ENCODE data around the gene SH3BP1. TPM values are rescaled to one million over a fixed set of nuclear protein-coding genes. Genes with fewer than 3 reads are reported as not detected.

SH3BP1 gene
- total and polyA plus RNA-seq, 2 of the 13 experiments (the other 11 are each of a cell fraction or from before 2014, with no cell fraction given): 8.4 to 18.5 TPM

DNA sequence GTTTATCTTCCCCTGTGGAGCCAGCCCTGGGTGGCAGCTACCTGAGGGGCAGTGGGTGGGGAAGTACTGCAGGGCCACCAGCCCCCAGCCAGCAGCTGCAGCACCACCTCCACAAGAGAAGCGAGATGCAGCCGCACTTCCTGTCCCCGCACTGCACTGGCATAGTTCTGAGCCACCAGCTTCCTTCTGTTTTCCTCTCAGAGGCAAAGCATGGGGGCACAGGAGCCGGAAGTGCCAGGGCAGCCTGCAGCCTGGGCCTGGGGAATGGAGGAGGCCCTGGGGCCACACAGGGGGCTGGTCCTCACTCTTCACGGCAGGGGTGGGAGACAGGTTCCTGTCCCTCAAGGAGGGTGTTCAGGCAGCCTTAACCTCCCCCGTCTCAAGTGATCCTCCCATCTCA is 11.9 kb upstream of the SH3BP1 start:
- BruUV-seq (replicated peaks): no TSS peak
- Histone ChIP-seq H4K20me1 (ENCODE audit: insufficient read depth, low read length) (no peaks in the 10 kb centered on the region), H3K4me2 (ENCODE audit: low read depth, low read length) (no peak overlapping the region), H2AFZ (ENCODE audit: low read length) (no peak overlapping the region), H3K27ac (ENCODE audit: extremely low read length, insufficient read depth, low read length) (no peak overlapping the region), H3K79me2 (ENCODE audit: insufficient read depth, low read length) (no peaks in the 10 kb centered on the region), H3K9me3 (ENCODE audit: low read length) (no peaks in the 10 kb centered on the region), H3K4me1 (ENCODE audit: insufficient read depth, low read length) (peaks cover 32% of the 10 kb centered on the region), H3K9ac (ENCODE audit: insufficient read depth, low read depth, low read length) (no peak overlapping the region), H3K36me3 (replicated peaks in 1 of 2; ENCODE audit: control insufficient read depth in 1 of 2, insufficient read depth in 2 of 2, low read length in 2 of 2) (peaks cover 2 to 9% of the 10 kb centered on the region in 2 experiments; a peak in 3 of 5 replicates), H3K4me3 (replicated peaks in 1 of 3; ENCODE audit: insufficient read depth in 1 of 3, low read depth in 2 of 3, low read length in 3 of 3) (no peak overlapping the region), H3K27me3 (ENCODE audit: control insufficient read depth in 1 of 2, insufficient read depth in 2 of 2, low read length in 2 of 2) (no peaks in the 10 kb centered on the region)
- TF ChIP-seq, protein P1, sequence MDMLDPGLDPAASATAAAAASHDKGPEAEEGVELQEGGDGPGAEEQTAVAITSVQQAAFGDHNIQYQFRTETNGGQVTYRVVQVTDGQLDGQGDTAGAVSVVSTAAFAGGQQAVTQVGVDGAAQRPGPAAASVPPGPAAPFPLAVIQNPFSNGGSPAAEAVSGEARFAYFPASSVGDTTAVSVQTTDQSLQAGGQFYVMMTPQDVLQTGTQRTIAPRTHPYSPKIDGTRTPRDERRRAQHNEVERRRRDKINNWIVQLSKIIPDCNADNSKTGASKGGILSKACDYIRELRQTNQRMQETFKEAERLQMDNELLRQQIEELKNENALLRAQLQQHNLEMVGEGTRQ (IDR thresholded peaks at IDR 0.05; ENCODE audit: low read depth, low read length): no peak
- TF ChIP-seq, protein P1 (CRISPR knock-in tag; IDR thresholded peaks at IDR 0.05; ENCODE audit: borderline replicate concordance): no peak
- TF ChIP-seq AGO2 (optimal IDR thresholded peaks at IDR 0.05; ENCODE audit: low read depth, low read length) (peak; percentile 68), RBFOX2 (IDR thresholded peaks at IDR 0.05; ENCODE audit: low read depth, low read length) (0 out of 2 replicates have a peak, but pooled peaks have one; percentile 22)
- ChIA-PET CTCF (ENCODE audit: low intra/inter-chr PET ratio, low total read pairs) (no interaction called here), POLR2A (interaction anchor here (1.0 to 2.8 kb wide), 2 partner anchors 19 to 30 kb away, joined by 3 to 7 read pairs; partner anchors contain the start of gene GGA1)
- in situ Hi-C loops (cut with HindIII; ENCODE audit: extremely low pct_ligation_motif_present, low pct_unique_long_range_greater_than_20kb): no loop called here
- ATAC-seq (no peak), FAIRE-seq (no peak), DNase-seq (ENCODE audit: low spot score) (no peak)
- intact Hi-C loops (cut with micrococcal nuclease; ENCODE audit: unreplicated experiment): no loop called here
- WGBS (ENCODE audit: low lambda C conversion rate): 100% methylated on average over 3 of the region's 6 CpGs

DNA sequence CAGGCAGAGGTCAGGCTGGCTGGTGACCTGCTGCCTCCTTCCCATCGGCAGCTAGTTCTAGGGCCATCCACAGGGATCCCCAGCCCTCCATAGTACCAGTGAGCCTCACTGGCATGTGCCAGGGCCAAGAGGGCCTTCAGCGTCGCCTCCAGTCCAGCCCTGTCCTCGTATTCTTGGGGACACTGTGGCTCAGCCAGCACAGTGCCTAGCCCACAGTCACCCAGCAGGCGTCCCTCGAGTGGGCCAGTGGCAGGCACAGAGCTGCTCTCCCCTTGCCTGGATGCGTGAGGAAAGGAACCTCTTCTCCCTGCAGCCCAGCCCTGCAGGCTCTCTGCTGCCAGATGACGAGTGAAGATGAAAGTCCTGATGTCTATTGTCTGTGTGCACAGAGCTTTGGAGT is 10.6 kb upstream of the SH3BP1 start:
- H3K4me2 ChIP-seq (ENCODE audit: low read depth, low read length): no peak overlapping the region
- H3K4me3 ChIP-seq (replicated peaks in 1 of 3; ENCODE audit: insufficient read depth in 1 of 3, low read depth in 2 of 3, low read length in 3 of 3): no peak overlapping the region
- H3K36me3 ChIP-seq (replicated peaks in 1 of 2; ENCODE audit: control insufficient read depth in 1 of 2, insufficient read depth in 2 of 2, low read length in 2 of 2): peaks cover 2 to 8% of the 10 kb centered on the region in 2 experiments; a peak in 3 of 5 replicates
- no peaks in the 10 kb centered on the region for H3K79me2 ChIP-seq (ENCODE audit: insufficient read depth, low read length)
- H3K4me1 ChIP-seq (ENCODE audit: insufficient read depth, low read length): peaks cover 37% of the 10 kb centered on the region
- no peaks in the 10 kb centered on the region for H3K9me3 ChIP-seq (ENCODE audit: low read length)
- H3K9ac ChIP-seq (ENCODE audit: insufficient read depth, low read depth, low read length): no peak overlapping the region
- WGBS (ENCODE audit: low lambda C conversion rate): 92% methylated on average over 3 of the region's 8 CpGs
- no peaks in the 10 kb centered on the region for H3K27me3 ChIP-seq (ENCODE audit: control insufficient read depth in 1 of 2, insufficient read depth in 2 of 2, low read length in 2 of 2)
- H2AFZ ChIP-seq (ENCODE audit: low read length): no peak overlapping the region
- no peak for ATAC-seq
- H4K20me1 ChIP-seq (ENCODE audit: insufficient read depth, low read length): no peaks in the 10 kb centered on the region
- no TSS peak for BruUV-seq (replicated peaks)
- ChIA-PET POLR2A (no interaction called here), CTCF (ENCODE audit: low intra/inter-chr PET ratio, low total read pairs) (no interaction called here)
- no peak for DNase-seq (ENCODE audit: low spot score)
- in situ Hi-C loops (cut with HindIII; ENCODE audit: extremely low pct_ligation_motif_present, low pct_unique_long_range_greater_than_20kb) (no loop called here), intact Hi-C loops (cut with micrococcal nuclease; ENCODE audit: unreplicated experiment) (no loop called here)
- no peak overlapping the region for H3K27ac ChIP-seq (ENCODE audit: extremely low read length, insufficient read depth, low read length)
- peak; percentile 71 for TF ChIP-seq AGO2 (optimal IDR thresholded peaks at IDR 0.05; ENCODE audit: low read depth, low read length)
- TF ChIP-seq POLR2G (IDR thresholded peaks at IDR 0.05; ENCODE audit: low read depth, low read length): 0 out of 2 replicates have a peak, but pooled peaks have one; percentile 9
- TF ChIP-seq, protein P2, sequence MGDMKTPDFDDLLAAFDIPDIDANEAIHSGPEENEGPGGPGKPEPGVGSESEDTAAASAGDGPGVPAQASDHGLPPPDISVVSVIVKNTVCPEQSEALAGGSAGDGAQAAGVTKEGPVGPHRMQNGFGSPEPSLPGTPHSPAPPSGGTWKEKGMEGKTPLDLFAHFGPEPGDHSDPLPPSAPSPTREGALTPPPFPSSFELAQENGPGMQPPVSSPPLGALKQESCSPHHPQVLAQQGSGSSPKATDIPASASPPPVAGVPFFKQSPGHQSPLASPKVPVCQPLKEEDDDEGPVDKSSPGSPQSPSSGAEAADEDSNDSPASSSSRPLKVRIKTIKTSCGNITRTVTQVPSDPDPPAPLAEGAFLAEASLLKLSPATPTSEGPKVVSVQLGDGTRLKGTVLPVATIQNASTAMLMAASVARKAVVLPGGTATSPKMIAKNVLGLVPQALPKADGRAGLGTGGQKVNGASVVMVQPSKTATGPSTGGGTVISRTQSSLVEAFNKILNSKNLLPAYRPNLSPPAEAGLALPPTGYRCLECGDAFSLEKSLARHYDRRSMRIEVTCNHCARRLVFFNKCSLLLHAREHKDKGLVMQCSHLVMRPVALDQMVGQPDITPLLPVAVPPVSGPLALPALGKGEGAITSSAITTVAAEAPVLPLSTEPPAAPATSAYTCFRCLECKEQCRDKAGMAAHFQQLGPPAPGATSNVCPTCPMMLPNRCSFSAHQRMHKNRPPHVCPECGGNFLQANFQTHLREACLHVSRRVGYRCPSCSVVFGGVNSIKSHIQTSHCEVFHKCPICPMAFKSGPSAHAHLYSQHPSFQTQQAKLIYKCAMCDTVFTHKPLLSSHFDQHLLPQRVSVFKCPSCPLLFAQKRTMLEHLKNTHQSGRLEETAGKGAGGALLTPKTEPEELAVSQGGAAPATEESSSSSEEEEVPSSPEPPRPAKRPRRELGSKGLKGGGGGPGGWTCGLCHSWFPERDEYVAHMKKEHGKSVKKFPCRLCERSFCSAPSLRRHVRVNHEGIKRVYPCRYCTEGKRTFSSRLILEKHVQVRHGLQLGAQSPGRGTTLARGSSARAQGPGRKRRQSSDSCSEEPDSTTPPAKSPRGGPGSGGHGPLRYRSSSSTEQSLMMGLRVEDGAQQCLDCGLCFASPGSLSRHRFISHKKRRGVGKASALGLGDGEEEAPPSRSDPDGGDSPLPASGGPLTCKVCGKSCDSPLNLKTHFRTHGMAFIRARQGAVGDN (CRISPR knock-in tag; IDR thresholded peaks at IDR 0.05): 0 out of 2 replicates have a peak, but pooled peaks have one; percentile 21
- no peak for TF ChIP-seq ATAD3A (CRISPR knock-in tag; IDR thresholded peaks at IDR 0.05)
- no peak for TF ChIP-seq ZNF598 (CRISPR knock-in tag; IDR thresholded peaks at IDR 0.05; ENCODE audit: borderline replicate concordance)
- TF ChIP-seq AKAP8 (CRISPR knock-in tag; IDR thresholded peaks at IDR 0.05): 0 out of 2 replicates have a peak, but pooled peaks have one; percentile 33
- no peak for FAIRE-seq

Data from HepG2 (cell line).